Measurements from ENCODE around the gene OR1D5.

- TF ChIP-seq EZH2 (IDR thresholded peaks at IDR 0.05; ENCODE audit: insufficient read depth, low read length), result no peak
- no peak for TF ChIP-seq CTCF (IDR thresholded peaks at IDR 0.05; ENCODE audit: insufficient read depth, low read depth, low read length)
These were observed 13.6 kb downstream of the OR1D5 start for GRCh38 chr17:3049705-3050295.
